ENCODE data around the gene CHRDL2.
"Not testable (repeated sequence)": the region's sequence is repeated elsewhere in the genome, so short reads cannot be mapped to it uniquely, and the experiment has no call there.

Gene CHRDL2

GRCh38 chr11:74731301-74732094, at the start of gene CHRDL2:
Gene CHRDL2 (minus strand): TSS chr11:74731426. CDS start chr11:74730888, 538 bp downstream.
- no peak for DNase-seq (ENCODE audit: low spot score)

- no peak for DNase-seq (ENCODE audit: low spot score)
These were observed 49.2 kb upstream of the CHRDL2 start for GRCh38 chr11:74780248-74781005.

- no peak for DNase-seq (ENCODE audit: low spot score)
These were observed 47.4 kb upstream of the CHRDL2 start for GRCh38 chr11:74778581-74778980.

- no peak for DNase-seq (ENCODE audit: low spot score)
These were observed 46.7 kb upstream of the CHRDL2 start for GRCh38 chr11:74777877-74778276.

GRCh38 chr11:74777038-74777437, 45.8 kb upstream of the CHRDL2 start:
- DNase-seq (ENCODE audit: low spot score), result no peak

GRCh38 chr11:74776546-74776945, 45.3 kb upstream of the CHRDL2 start:
- DNase-seq (ENCODE audit: low spot score), result no peak

GRCh38 chr11:74775762-74776161, 44.5 kb upstream of the CHRDL2 start:
- no peak for DNase-seq (ENCODE audit: low spot score)

- no peak for DNase-seq (ENCODE audit: low spot score)
These were observed 42.2 kb upstream of the CHRDL2 start for GRCh38 chr11:74773476-74773875.

GRCh38 chr11:74771139-74771538, 39.9 kb upstream of the CHRDL2 start:
- DNase-seq (ENCODE audit: low spot score), result no peak

GRCh38 chr11:74770456-74770855, 39.2 kb upstream of the CHRDL2 start:
- no peak for DNase-seq (ENCODE audit: low spot score)

- no peak for DNase-seq (ENCODE audit: low spot score)
These were observed 38.0 kb upstream of the CHRDL2 start for GRCh38 chr11:74769055-74769707.

- DNase-seq (ENCODE audit: low spot score), result not testable (repeated sequence)
These were observed 37.0 kb upstream of the CHRDL2 start for GRCh38 chr11:74768172-74768651.

- no peak for DNase-seq (ENCODE audit: low spot score)
These were observed 35.7 kb upstream of the CHRDL2 start for GRCh38 chr11:74766905-74767304.

- no peak for DNase-seq (ENCODE audit: low spot score)
These were observed 25.3 kb upstream of the CHRDL2 start for GRCh38 chr11:74756571-74756970.

- DNase-seq (ENCODE audit: low spot score), result no peak
These were observed 24.3 kb upstream of the CHRDL2 start for GRCh38 chr11:74755395-74755995.

- no peak for DNase-seq (ENCODE audit: low spot score)
These were observed 23.5 kb upstream of the CHRDL2 start for GRCh38 chr11:74754507-74755252.

- DNase-seq (ENCODE audit: low spot score), result no peak
These were observed 20.1 kb upstream of the CHRDL2 start for GRCh38 chr11:74751303-74751702.

- not testable (repeated sequence) for DNase-seq (ENCODE audit: low spot score)
These were observed 19.4 kb upstream of the CHRDL2 start for GRCh38 chr11:74750598-74750997.

GRCh38 chr11:74749965-74750296, 18.7 kb upstream of the CHRDL2 start:
- no peak for DNase-seq (ENCODE audit: low spot score)

- peak; percentile 42 for DNase-seq (ENCODE audit: low spot score)
These were observed 18.1 kb upstream of the CHRDL2 start for GRCh38 chr11:74749127-74749964.
